GM12801 (cell line): Measurements from ENCODE around the gene EXT2.

Experiments
- TF ChIP-seq, protein P1 (sequence below): IDR thresholded peaks from one replicate; pipeline ENCODE4 v1.5.1; 2011; ENCODE audit warnings: control low read depth; ENCODE audit not compliant: insufficient read length; ENCODE audit errors: extremely low read depth

EXT2 gene

GRCh38 chr11:44133335-44133946 is 38.0 kb downstream of the EXT2 start:
- TF ChIP-seq, protein P1, sequence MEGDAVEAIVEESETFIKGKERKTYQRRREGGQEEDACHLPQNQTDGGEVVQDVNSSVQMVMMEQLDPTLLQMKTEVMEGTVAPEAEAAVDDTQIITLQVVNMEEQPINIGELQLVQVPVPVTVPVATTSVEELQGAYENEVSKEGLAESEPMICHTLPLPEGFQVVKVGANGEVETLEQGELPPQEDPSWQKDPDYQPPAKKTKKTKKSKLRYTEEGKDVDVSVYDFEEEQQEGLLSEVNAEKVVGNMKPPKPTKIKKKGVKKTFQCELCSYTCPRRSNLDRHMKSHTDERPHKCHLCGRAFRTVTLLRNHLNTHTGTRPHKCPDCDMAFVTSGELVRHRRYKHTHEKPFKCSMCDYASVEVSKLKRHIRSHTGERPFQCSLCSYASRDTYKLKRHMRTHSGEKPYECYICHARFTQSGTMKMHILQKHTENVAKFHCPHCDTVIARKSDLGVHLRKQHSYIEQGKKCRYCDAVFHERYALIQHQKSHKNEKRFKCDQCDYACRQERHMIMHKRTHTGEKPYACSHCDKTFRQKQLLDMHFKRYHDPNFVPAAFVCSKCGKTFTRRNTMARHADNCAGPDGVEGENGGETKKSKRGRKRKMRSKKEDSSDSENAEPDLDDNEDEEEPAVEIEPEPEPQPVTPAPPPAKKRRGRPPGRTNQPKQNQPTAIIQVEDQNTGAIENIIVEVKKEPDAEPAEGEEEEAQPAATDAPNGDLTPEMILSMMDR = no peak

DNA sequence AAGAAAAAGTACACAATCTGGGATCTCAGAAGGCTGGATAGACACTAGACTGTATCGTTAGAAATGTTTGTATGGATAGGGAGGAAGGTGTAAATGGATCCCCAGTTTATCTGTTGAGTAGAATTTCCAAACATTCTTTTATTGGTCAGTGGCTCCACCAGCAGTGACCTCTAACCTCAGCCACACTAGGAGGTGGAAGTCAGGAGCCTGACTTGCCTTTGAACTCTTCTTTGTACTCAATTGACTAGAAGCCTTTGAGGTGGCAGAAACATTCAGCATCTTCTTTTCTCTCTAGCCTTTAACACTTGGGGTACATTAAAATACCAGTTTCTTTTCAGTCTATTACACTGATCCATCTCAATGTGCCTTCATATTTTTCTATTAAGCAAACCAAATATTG is 39.1 kb downstream of the EXT2 start:
- TF ChIP-seq, protein P1 = no peak

- TF ChIP-seq, protein P1 = no peak
Measured at GRCh38 chr11:44136176-44136945, 40.9 kb downstream of the EXT2 start.

DNA sequence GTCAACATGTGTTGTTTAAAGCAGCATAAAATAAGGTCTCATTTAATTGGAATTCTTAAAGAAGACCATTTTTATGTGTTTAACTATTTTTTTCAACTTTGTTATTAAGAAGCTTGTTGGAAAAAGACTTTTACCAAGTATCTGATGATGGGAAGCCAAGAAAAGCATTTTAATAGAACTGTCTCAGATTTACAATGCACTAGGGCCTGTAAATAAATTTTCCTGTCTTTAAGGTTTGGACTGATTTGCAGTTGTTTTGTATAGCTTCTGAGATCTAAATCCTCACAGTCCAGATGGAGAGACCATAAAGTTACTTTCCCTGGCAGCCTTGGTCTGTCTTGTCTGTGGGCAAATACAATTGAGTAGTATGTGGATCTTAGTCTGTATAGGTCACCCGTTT is 41.6 kb downstream of the EXT2 start:
- TF ChIP-seq, protein P1 = no peak

GRCh38 chr11:44138286-44138685 is 42.8 kb downstream of the EXT2 start:
- TF ChIP-seq, protein P1 = no peak

- TF ChIP-seq, protein P1 = no peak
Measured at GRCh38 chr11:44138980-44139379, 43.5 kb downstream of the EXT2 start.

GRCh38 chr11:44139565-44140330 is 44.3 kb downstream of the EXT2 start:
- TF ChIP-seq, protein P1 = no peak
